HG03095 (cell line): ENCODE data around the gene BRF1.

Experiments
- ATAC-seq: cut with Tn5 transposase; IDR thresholded peaks from one replicate; pipeline ENCODE4 v1.9.1; 2021; ENCODE audit warnings: moderate library complexity; ENCODE audit not compliant: unreplicated experiment

Gene BRF1

GRCh38 chr14:105213361-105213760 lies 87.4 kb downstream of the BRF1 start:
- ATAC-seq = no peak

GRCh38 chr14:105212541-105213300 lies 88.1 kb downstream of the BRF1 start:
- ATAC-seq = no peak

DNA sequence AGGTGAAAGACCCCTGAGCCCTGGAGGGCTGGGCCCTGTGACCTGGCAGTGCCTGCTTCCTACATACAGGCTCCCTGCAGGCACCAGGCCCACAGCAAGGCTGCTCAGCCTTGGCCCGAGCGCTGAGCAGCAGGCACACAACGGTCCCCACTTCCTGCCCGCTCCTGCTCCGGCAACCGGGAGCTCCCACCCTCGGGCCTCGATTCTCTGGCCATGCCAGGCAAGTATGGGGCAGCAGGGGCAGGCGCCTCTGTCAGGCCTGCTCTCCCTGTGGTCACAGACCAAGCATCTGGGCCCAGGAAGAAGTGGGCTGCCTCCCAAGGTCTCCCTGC lies 89.1 kb downstream of the BRF1 start:
- ATAC-seq = no peak

GRCh38 chr14:105211086-105211757 lies 89.6 kb downstream of the BRF1 start:
- ATAC-seq = no peak

GRCh38 chr14:105210266-105211025 lies 90.4 kb downstream of the BRF1 start:
- ATAC-seq = no peak

- ATAC-seq = no peak
These were observed 91.2 kb downstream of the BRF1 start for GRCh38 chr14:105209646-105210045.

GRCh38 chr14:105209091-105209490 lies 91.7 kb downstream of the BRF1 start:
- no peak for ATAC-seq

- ATAC-seq = no peak
These were observed 92.1 kb downstream of the BRF1 start for GRCh38 chr14:105208738-105209075.

- ATAC-seq = no peak
These were observed 92.6 kb downstream of the BRF1 start for GRCh38 chr14:105207996-105208737.

DNA sequence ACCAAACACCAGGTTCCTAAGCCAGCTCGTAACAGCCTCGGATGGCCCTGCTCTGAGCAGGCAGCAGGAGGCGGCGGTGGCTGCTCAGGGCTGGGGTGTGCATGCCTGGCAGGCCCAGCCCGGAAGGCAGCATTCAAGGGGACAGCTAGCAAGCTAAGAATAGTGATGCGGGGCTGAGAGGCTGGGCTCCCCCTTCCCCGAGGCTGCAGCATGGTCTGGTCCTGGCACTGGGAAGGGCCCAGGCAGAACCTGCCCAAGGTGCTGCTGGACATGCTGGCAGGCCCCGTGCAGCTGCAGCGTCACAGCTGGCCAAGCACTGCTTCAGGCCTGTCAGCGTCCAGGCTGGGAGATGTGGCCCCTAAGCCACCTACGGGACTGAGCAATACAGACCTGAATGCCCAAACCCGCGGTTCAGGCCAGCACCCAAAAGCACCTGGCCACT lies 93.3 kb downstream of the BRF1 start:
- no peak for ATAC-seq

GRCh38 chr14:105206873-105207272 lies 93.9 kb downstream of the BRF1 start:
- no peak for ATAC-seq

GRCh38 chr14:105205673-105206208 lies 95.1 kb downstream of the BRF1 start:
- no peak for ATAC-seq

- ATAC-seq = no peak
These were observed 95.7 kb downstream of the BRF1 start for GRCh38 chr14:105204931-105205672.

- no peak for ATAC-seq
These were observed 96.4 kb downstream of the BRF1 start for GRCh38 chr14:105204206-105204930.

- ATAC-seq = no peak
These were observed 97.1 kb downstream of the BRF1 start for GRCh38 chr14:105203701-105204100.

DNA sequence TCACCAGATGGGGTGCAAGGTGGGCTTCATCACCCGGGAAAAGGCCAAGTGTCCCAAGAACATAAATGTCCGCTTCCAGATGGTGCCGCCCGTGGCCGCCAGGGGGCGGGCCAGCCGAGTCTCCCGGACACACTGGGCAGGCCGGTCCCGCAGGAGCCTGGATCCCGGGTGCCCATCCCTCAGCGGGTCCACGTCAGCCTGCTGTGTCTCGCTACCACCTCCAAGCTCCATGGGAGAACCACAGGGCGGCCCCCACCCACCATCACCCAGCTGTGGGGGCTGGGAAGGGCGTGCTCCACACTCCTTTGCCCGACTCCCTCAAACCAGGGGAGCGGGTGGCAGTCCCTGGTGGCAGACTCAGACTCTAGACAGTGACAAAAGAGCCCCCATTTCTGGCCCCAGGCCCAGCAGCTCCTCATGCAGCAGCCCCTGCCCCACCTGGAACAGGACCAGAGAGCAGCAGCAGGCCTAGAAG lies 97.7 kb downstream of the BRF1 start:
- no peak for ATAC-seq

GRCh38 chr14:105201925-105202513 lies 98.8 kb downstream of the BRF1 start:
- ATAC-seq = no peak

- no peak for ATAC-seq
These were observed 99.5 kb downstream of the BRF1 start for GRCh38 chr14:105201156-105201924.
